Stimulated activated CD8-positive, alpha-beta memory T cell treated with anti-CD3 and anti-CD28 coated beads, Interleukin-4, amount 100 ng/mL, for 48 hours (primary cell): ENCODE data around the gene KCTD7.
"Not testable (repeated sequence)": the region's sequence is repeated elsewhere in the genome, so short reads cannot be mapped to it uniquely, and the experiment has no call there.

ENCODE experiments used
- DNase-seq: peaks from one replicate; pipeline ENCODE4 v3.0.0-alpha.2; 2020

Gene KCTD7

GRCh38 chr7:66683770-66684123, 55.1 kb downstream of the KCTD7 start:
- DNase-seq: peak; percentile 5

- DNase-seq: not testable (repeated sequence)
Observed at GRCh38 chr7:66685663-66686062, 57.0 kb downstream of the KCTD7 start.

- DNase-seq: no peak
Observed at GRCh38 chr7:66687186-66687585, 58.5 kb downstream of the KCTD7 start.

- DNase-seq: not testable (repeated sequence)
Observed at GRCh38 chr7:66687672-66688071, 59.0 kb downstream of the KCTD7 start.

DNA sequence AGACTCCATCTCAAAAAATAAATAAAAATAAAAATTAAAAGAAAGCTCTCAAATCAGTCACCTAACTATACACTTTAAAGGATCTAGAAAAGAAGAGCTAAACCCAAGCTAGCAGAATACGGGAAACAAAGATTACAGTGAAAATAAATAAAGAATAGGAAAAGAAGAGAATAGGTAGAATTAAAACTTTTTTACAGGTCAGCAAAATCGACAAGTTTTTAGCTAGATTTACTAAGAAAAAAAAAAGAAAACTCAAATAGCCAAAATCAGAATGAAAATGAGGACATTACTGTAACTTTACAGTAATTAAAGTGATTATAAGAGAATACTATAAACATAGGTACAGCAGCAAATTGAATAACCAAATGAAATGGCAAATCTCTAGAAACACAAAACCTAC, 60.4 kb downstream of the KCTD7 start:
- no peak for DNase-seq

GRCh38 chr7:66693331-66693730, 64.7 kb downstream of the KCTD7 start:
- DNase-seq: no peak
